ENCODE results near the gene LBHD2.
"Not testable (repeated sequence)": the region's sequence is repeated elsewhere in the genome, so short reads cannot be mapped to it uniquely, and the experiment has no call there.

GRCh38 chr14:103047453-103047852, 36.6 kb upstream of the LBHD2 start:
- not testable (repeated sequence) for TF ChIP-seq FOXM1 (IDR thresholded peaks at IDR 0.05; ENCODE audit: borderline replicate concordance); SP1 (IDR thresholded peaks at IDR 0.05); BHLHE40 (IDR thresholded peaks at IDR 0.05; ENCODE audit: borderline replicate concordance); FOXA1 (IDR thresholded peaks at IDR 0.05); L3MBTL2 (conservative IDR thresholded peaks at IDR 0.05); PKNOX1 (IDR thresholded peaks at IDR 0.05); LEF1 (IDR thresholded peaks at IDR 0.05; ENCODE audit: borderline replicate concordance); SUZ12 (IDR thresholded peaks at IDR 0.05); ELF4 (IDR thresholded peaks at IDR 0.05); HDGF (IDR thresholded peaks at IDR 0.05; ENCODE audit: borderline replicate concordance); FOXK2 (IDR thresholded peaks at IDR 0.05)
